Stimulated activated naive CD4-positive, alpha-beta T cell (primary cell): ENCODE data around the gene SPTLC3.

ENCODE experiments used
- DNase-seq, 6 experiments: peaks; one replicate each; lab custom pipeline; 2025; lab: John Stamatoyannopoulos, UW

SPTLC3 gene

GRCh38 chr20:13031751-13032150 is 23.0 kb downstream of the SPTLC3 start:
- DNase-seq: no peak

GRCh38 chr20:13034115-13034514 is 25.3 kb downstream of the SPTLC3 start:
- no peak for DNase-seq

GRCh38 chr20:13034936-13035335 is 26.2 kb downstream of the SPTLC3 start:
- DNase-seq: no peak

- no peak for DNase-seq
Observed at GRCh38 chr20:13035399-13036152, 26.8 kb downstream of the SPTLC3 start.

GRCh38 chr20:13037727-13038126 is 29.0 kb downstream of the SPTLC3 start:
- no peak for DNase-seq

- no peak for DNase-seq
Observed at GRCh38 chr20:13041574-13042457, 33.0 kb downstream of the SPTLC3 start.

- DNase-seq: no peak
Observed at GRCh38 chr20:13042458-13042794, 33.7 kb downstream of the SPTLC3 start.

GRCh38 chr20:13046409-13046808 is 37.6 kb downstream of the SPTLC3 start:
- DNase-seq: no peak

GRCh38 chr20:13054011-13054410 is 45.2 kb downstream of the SPTLC3 start:
- no peak for DNase-seq

GRCh38 chr20:13058666-13059389 is 50.1 kb downstream of the SPTLC3 start:
- no peak for DNase-seq

- no peak for DNase-seq
Observed at GRCh38 chr20:13059398-13060136, 50.8 kb downstream of the SPTLC3 start.

GRCh38 chr20:13060327-13060726 is 51.6 kb downstream of the SPTLC3 start:
- no peak for DNase-seq

- DNase-seq: no peak
Observed at GRCh38 chr20:13061381-13061780, 52.6 kb downstream of the SPTLC3 start.

- no peak for DNase-seq
Observed at GRCh38 chr20:13062789-13063188, 54.0 kb downstream of the SPTLC3 start.

- DNase-seq: no peak
Observed at GRCh38 chr20:13068336-13068735, 59.6 kb downstream of the SPTLC3 start.

GRCh38 chr20:13081877-13082276 is 73.1 kb downstream of the SPTLC3 start:
- no peak for DNase-seq

- no peak for DNase-seq
Observed at GRCh38 chr20:13082378-13082777, 73.6 kb downstream of the SPTLC3 start.

- no peak for DNase-seq
Observed at GRCh38 chr20:13085275-13085674, 76.5 kb downstream of the SPTLC3 start.

- DNase-seq: no peak
Observed at GRCh38 chr20:13089950-13090469, 81.2 kb downstream of the SPTLC3 start.

GRCh38 chr20:13092111-13092510 is 83.3 kb downstream of the SPTLC3 start:
- no peak for DNase-seq

GRCh38 chr20:13094976-13095375 is 86.2 kb downstream of the SPTLC3 start:
- no peak for DNase-seq
